K562 (cell line): ENCODE data around the gene XPC. TPM values are rescaled to one million over a fixed set of nuclear protein-coding genes. Genes with fewer than 3 reads are reported as not detected.

Source experiments
- FOXP4 ChIP-seq: sonication (generic); formaldehyde crosslinking; IDR thresholded peaks from 2 replicates; pipeline ENCODE4 v1.8.0; 2022; ENCODE audit warnings: mild to moderate bottlenecking, missing genetic modification reagents, borderline replicate concordance
- HIVEP1 ChIP-seq: fragments of 250-450 bp; sonication (Bioruptor Pico); IDR thresholded peaks from 2 replicates; pipeline ENCODE4 v1.4.0; 2020; ENCODE audit warnings: mild to moderate bottlenecking
- IRF2 ChIP-seq: sonication (generic); formaldehyde crosslinking; IDR thresholded peaks from 2 replicates; pipeline ENCODE4 v1.8.1; 2022; ENCODE audit warnings: mild to moderate bottlenecking, missing genetic modification reagents
- LEF1 ChIP-seq: fragments of 450-650 bp; IDR thresholded peaks from 2 replicates; pipeline ENCODE4 v1.6.1; 2016; ENCODE audit warnings: mild to moderate bottlenecking
- MAFG ChIP-seq: fragments of 450-650 bp; conservative IDR thresholded peaks from 2 replicates; pipeline ENCODE4 v1.6.1; 2016; ENCODE audit warnings: missing genetic modification characterization, missing compliant biosample characterization
- MCM2 ChIP-seq: fragments of 450-650 bp; IDR thresholded peaks from 2 replicates; pipeline ENCODE4 v1.6.1; 2017; ENCODE audit warnings: low read depth, mild to moderate bottlenecking
- MLLT1 ChIP-seq, 2 experiments: fragments of 450-650 bp; IDR thresholded peaks; 2 replicates each; pipeline ENCODE4 v1.6.1; 2016
- MYNN ChIP-seq, 2 experiments: sonication (generic); formaldehyde crosslinking in 1 of 2; IDR thresholded peaks; 2 replicates each; pipeline versions ENCODE4 v1.5.0 to v1.6.1; 2016 to 2020; ENCODE audit warnings: antibody characterized with exemption in 1 of 2, missing genetic modification reagents in 1 of 2
- NELFE ChIP-seq: IDR thresholded peaks from 2 replicates; pipeline ENCODE4 v1.6.1; 2011; ENCODE audit warnings: mild to moderate bottlenecking; ENCODE audit not compliant: insufficient read depth, insufficient read length
- NUFIP1 ChIP-seq: fragments of 450-650 bp; IDR thresholded peaks from 2 replicates; pipeline ENCODE4 v1.6.1; 2018; ENCODE audit not compliant: partially characterized antibody
- POLR2AphosphoS5 ChIP-seq: IDR thresholded peaks from 2 replicates; pipeline ENCODE4 v1.6.1; 2011; ENCODE audit warnings: mild to moderate bottlenecking, low read depth, low read length, moderate library complexity; ENCODE audit not compliant: control insufficient read depth, insufficient read depth
- POLR2G ChIP-seq: fragments of 200-400 bp; formaldehyde crosslinking; IDR thresholded peaks from 2 replicates; pipeline ENCODE4 v1.6.1; 2017; ENCODE audit warnings: low read depth, mild to moderate bottlenecking, antibody characterized with exemption, low read length, moderate library complexity
- THRA ChIP-seq: fragments of 450-650 bp; IDR thresholded peaks from 2 replicates; pipeline ENCODE4 v1.6.1; 2017; ENCODE audit warnings: mild to moderate bottlenecking, moderate library complexity
- ZBTB34 ChIP-seq: fragments of 250-450 bp; sonication (Bioruptor Pico); IDR thresholded peaks from 2 replicates; pipeline ENCODE4 v1.8.0; 2021; ENCODE audit warnings: mild to moderate bottlenecking, moderate library complexity
- ZNF146 ChIP-seq: IDR thresholded peaks from one replicate; pipeline ENCODE4 v1.6.1; 2018; ENCODE audit warnings: missing compliant biosample characterization; ENCODE audit not compliant: unreplicated experiment
- ZNF609 ChIP-seq: sonication (generic); formaldehyde crosslinking; IDR thresholded peaks from 2 replicates; pipeline ENCODE4 v1.8.1; 2023; ENCODE audit warnings: missing genetic modification reagents, mild to moderate bottlenecking, borderline replicate concordance
- ZNF77 ChIP-seq: fragments of 250-450 bp; sonication (Bioruptor Pico); IDR thresholded peaks from 2 replicates; pipeline ENCODE4 v1.5.0; 2020
- polyA plus RNA-seq, 8 experiments: library from polyadenylated mRNA; depleted of rRNA in 4 of 8; stranded (reverse) in 5 of 8; unstranded in 3 of 8; fragments of >200 nt; fragmentation: Nextera tagmentation in 2 of 8; fragmentation: Illumina TruSeq in 1 of 8; extraction: Ambion mirVana in 2 of 8; extraction: Trizol in 1 of 8; gene quantifications; 2 replicates each; pipeline versions ENCODE4 v1.2.1 to v1.2.3, GENCODE V29; 2011 to 2014; ENCODE audit warnings: inconsistent platforms in 1 of 8, missing spikeins in 1 of 8
- total RNA-seq, 7 experiments: library from RNA; depleted of rRNA in 6 of 7; stranded (reverse); fragments of >200 nt in 6 of 7; fragmentation: Illumina TruSeq in 2 of 7; extraction: Trizol in 2 of 7; gene quantifications; 2 replicates each; pipeline versions ENCODE4 v1.2.1 to v1.2.3, GENCODE V29; 2011 to 2021; ENCODE audit warnings: low replicate concordance in 1 of 7

XPC gene
- total and polyA plus RNA-seq, 9 of the 15 experiments (the other 6 are each of a cell fraction or from before 2014, with no cell fraction given) = 3.8 to 54.7 (median 41.3) TPM

GRCh38 chr3:14206548-14207177 is 28.3 kb upstream of the XPC start (continued):
- TF ChIP-seq NUFIP1 (no peak), NELFE (no peak), MAFG (tag) (no peak), ZBTB34 (CRISPR knock-in tag) (no peak), LEF1 (no peak), ZNF77 (CRISPR knock-in tag) (no peak), POLR2AphosphoS5 (no peak), MYNN (IDR thresholded peaks at IDR 0.05) (peak; percentile 53; the same call in 1 of the 2 replicates), MYNN (CRISPR knock-in tag; IDR thresholded peaks at IDR 0.05) (no peak), ZNF609 (no peak), POLR2G (no peak), MCM2 (no peak), THRA (no peak), IRF2 (no peak), HIVEP1 (CRISPR knock-in tag) (no peak), ZNF146 (CRISPR knock-in tag) (no peak), MLLT1 (IDR thresholded peaks at IDR 0.05) (0 out of 4 replicates have a peak, but pooled peaks of 1 of the 2 experiments have one; percentile 28), FOXP4 (CRISPR knock-in tag) (no peak)
